ENCODE results near the gene RHOB.

DNA sequence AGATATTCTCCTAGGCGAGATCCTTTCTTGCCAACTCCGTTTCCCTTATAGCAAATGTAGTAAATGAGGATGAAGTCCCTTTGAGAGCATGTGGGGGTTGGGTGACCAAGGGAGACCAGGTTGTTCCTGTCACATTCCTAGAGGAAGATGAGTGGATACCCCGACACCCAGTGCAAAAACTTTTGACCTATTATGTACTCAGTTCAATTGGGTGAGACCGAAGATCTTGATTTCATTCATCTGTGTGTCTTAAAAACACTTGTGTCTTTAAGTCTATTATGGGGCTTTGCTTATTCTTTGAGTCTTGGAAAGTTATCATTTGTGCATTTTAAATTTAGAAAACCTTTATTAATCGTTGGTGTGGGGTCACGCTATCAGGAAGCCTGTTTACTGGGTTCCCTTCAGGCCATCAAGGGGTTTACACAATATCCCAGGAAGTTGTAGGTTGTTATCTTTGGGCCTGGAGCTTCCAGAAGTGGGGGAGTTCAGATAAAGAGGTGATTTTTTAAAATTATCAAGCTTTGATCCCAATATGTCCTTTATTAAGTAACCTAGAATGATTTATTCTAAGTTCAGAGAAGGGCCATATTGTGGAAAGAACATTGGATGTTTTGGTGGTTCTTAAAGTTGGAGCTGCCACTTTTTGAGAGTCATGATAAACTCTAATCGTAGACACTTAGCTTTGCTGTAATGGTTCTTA is 2.8 kb downstream of the RHOB start:
- TF ChIP-seq, protein P1, sequence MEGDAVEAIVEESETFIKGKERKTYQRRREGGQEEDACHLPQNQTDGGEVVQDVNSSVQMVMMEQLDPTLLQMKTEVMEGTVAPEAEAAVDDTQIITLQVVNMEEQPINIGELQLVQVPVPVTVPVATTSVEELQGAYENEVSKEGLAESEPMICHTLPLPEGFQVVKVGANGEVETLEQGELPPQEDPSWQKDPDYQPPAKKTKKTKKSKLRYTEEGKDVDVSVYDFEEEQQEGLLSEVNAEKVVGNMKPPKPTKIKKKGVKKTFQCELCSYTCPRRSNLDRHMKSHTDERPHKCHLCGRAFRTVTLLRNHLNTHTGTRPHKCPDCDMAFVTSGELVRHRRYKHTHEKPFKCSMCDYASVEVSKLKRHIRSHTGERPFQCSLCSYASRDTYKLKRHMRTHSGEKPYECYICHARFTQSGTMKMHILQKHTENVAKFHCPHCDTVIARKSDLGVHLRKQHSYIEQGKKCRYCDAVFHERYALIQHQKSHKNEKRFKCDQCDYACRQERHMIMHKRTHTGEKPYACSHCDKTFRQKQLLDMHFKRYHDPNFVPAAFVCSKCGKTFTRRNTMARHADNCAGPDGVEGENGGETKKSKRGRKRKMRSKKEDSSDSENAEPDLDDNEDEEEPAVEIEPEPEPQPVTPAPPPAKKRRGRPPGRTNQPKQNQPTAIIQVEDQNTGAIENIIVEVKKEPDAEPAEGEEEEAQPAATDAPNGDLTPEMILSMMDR (conservative IDR thresholded peaks at IDR 0.05) = no peak
- TF ChIP-seq ZFX (IDR thresholded peaks at IDR 0.05) = no peak

Data from C4-2B (cell line).